Epithelial cell of proximal tubule (primary cell): Measurements from ENCODE around the gene SPG7. TPM values are rescaled to one million over a fixed set of nuclear protein-coding genes. Genes with fewer than 3 reads are reported as not detected.

Source experiments
- DNase-seq: peaks from one replicate; pipeline ENCODE4 v3.0.0-alpha.2; 2011; ENCODE audit warnings: low read depth
- H3K4me3 ChIP-seq: 2 replicates; pipeline ENCODE4 v1.5.1; 2011; ENCODE audit warnings: low read depth, mild to moderate bottlenecking, low read length
- total RNA-seq: library from RNA; depleted of rRNA; stranded (reverse); fragments of >200 nt; gene quantifications from 2 replicates; pipeline ENCODE4 v1.2.3, GENCODE V29; 2015
- TF ChIP-seq, protein P1 (sequence below): conservative IDR thresholded peaks from 2 replicates; pipeline ENCODE4 v1.5.1; 2012; ENCODE audit warnings: low read depth, mild to moderate bottlenecking, low read length

The SPG7 gene
- total RNA-seq, 1 donor from 2014 or later: 66.7 TPM

DNA sequence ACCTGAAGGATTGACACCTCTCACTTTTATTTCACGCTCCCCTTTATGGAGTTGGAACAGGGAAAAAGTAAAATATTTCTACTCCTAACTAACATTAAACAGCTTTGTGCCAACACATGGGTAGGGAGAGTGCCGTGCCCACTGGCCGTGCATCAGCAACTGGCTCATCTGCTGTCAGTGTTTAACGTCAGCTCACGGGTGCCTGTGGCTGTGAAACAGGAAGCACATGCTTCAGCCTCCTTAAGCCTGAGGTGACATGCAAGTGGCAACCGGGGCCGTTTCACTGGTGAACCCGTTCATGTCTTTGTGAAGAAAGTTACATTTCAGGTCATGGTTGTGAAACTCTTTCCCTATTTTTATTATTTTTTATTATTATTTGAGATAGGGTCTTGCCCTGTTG, 3.2 kb downstream of the SPG7 start:
- H3K4me3 ChIP-seq: no peak overlapping the region
- no peak for DNase-seq
- TF ChIP-seq, protein P1, sequence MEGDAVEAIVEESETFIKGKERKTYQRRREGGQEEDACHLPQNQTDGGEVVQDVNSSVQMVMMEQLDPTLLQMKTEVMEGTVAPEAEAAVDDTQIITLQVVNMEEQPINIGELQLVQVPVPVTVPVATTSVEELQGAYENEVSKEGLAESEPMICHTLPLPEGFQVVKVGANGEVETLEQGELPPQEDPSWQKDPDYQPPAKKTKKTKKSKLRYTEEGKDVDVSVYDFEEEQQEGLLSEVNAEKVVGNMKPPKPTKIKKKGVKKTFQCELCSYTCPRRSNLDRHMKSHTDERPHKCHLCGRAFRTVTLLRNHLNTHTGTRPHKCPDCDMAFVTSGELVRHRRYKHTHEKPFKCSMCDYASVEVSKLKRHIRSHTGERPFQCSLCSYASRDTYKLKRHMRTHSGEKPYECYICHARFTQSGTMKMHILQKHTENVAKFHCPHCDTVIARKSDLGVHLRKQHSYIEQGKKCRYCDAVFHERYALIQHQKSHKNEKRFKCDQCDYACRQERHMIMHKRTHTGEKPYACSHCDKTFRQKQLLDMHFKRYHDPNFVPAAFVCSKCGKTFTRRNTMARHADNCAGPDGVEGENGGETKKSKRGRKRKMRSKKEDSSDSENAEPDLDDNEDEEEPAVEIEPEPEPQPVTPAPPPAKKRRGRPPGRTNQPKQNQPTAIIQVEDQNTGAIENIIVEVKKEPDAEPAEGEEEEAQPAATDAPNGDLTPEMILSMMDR: no peak

DNA sequence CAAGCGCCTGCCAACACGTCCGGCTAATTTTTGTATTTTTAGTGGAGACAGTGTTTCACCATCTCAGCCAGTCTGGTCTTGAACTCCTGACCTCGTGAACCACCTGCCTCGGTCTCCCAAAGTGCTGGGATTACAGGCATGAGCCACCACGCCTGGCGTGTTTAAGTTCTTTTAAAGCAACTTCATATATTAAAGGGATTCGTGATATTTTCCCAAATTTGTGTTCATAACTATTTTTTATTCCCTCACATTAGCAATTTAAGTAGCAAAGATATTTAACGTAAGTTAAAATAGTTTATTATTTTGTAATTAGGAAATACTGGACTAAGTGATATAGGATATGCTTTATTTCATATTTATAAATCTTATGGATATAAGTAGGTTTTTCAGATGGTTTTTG, 4.2 kb downstream of the SPG7 start:
- no peak for DNase-seq
- no peak overlapping the region for H3K4me3 ChIP-seq
- TF ChIP-seq, protein P1: no peak

GRCh38 chr16:89517128-89517527, 8.9 kb downstream of the SPG7 start:
- TF ChIP-seq, protein P1: no peak
- no peak for DNase-seq
- H3K4me3 ChIP-seq: no peak overlapping the region

DNA sequence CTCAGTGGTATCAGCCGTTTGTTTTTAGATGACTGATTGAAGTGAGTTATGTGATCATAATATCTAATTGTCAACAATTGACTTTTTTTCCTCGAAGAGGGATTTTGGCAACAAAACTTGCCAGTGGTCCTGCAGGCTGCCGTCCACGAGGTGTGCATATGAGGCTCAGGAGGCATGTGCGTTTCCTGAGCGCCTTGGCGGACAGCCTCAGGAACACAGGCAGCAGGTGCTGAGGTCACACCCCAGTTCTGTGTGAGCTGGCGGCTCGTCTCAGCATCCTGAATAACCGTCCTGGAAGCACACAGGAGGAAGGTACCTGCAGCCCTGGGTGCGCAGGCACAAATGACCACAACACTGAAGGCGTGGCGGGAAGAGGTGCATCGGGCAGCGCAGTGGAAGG, 11.7 kb downstream of the SPG7 start:
- no peak for DNase-seq
- TF ChIP-seq, protein P1: no peak
- H3K4me3 ChIP-seq: no peak overlapping the region

- DNase-seq: no peak
- TF ChIP-seq, protein P1: no peak
- no peak overlapping the region for H3K4me3 ChIP-seq
Observed at GRCh38 chr16:89522287-89522686, 14.1 kb downstream of the SPG7 start.

GRCh38 chr16:89523680-89524344, 15.6 kb downstream of the SPG7 start:
- H3K4me3 ChIP-seq: no peak overlapping the region
- no peak for DNase-seq
- TF ChIP-seq, protein P1: no peak
